Measurements from ENCODE around the gene HHAT. TPM values are rescaled to one million over a fixed set of nuclear protein-coding genes. Genes with fewer than 3 reads are reported as not detected.

Gene HHAT
- total and polyA plus RNA-seq, 2 of the 13 experiments (the other 11 are each of a cell fraction or from before 2014, with no cell fraction given): 2.6 to 4.9 TPM

DNA sequence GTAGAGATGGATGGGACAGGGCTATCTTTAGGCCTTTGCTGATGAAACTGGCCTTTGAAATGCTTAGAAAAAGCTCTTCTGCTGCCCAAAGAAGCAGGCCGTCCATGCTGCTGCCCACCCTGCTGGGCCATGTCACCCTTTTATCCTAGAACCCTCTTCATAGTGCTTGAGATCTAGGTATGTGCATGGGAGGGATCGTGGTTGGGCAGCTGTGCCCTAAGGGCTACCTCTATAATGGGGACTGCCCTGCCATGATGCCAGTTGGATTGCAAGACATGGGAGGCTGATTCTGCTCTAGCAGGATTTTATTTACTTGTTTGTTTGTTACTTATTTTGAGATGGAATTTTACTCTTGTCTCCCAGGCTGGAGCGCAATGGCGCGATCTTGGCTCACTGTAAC is 69.0 kb downstream of the HHAT start (continued):
- TF ChIP-seq ARHGAP35 (CRISPR knock-in tag; IDR thresholded peaks at IDR 0.05; ENCODE audit: borderline replicate concordance) (no peak), BHLHE40 (IDR thresholded peaks at IDR 0.05; ENCODE audit: low read length) (no peak), DNMT1 (CRISPR knock-in tag; IDR thresholded peaks at IDR 0.05) (no peak), ZNF160 (CRISPR knock-in tag; IDR thresholded peaks at IDR 0.05) (no peak)

DNA sequence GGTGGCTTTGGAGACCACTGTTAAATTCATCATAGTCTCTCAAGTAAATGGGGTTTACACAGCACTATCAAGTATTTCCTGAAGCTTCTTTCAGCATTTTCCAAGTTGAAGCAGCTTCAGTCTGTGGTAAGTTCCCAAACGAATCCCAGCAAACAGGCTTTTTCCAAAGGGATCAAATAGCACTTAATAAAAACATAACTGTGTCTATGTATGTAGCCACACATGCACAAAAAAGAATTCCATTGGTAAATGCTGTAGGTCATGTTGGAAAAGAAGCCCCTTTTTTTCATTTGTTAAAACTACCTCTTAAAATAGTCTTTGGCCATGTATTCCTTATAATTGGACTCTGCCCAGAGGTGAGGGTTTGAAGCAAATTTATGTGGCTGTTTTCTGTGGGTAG is 69.8 kb downstream of the HHAT start:
- H3K27ac ChIP-seq (ENCODE audit: extremely low read length, insufficient read depth, low read length): no peak overlapping the region
- intact Hi-C loops (cut with micrococcal nuclease; ENCODE audit: unreplicated experiment): no loop called here
- no peak overlapping the region for H2AFZ ChIP-seq (ENCODE audit: low read length)
- DNase-seq (ENCODE audit: low spot score) (no peak), FAIRE-seq (no peak), ATAC-seq (no peak)
- ChIA-PET CTCF (ENCODE audit: low intra/inter-chr PET ratio, low total read pairs) (interaction anchor here (3.3 kb wide), 1 partner anchor 37 kb away, joined by 67 read pairs; no protein-coding TSS in a partner anchor), POLR2A (no interaction called here)
- peaks cover 22% of the 10 kb centered on the region for H3K4me1 ChIP-seq (ENCODE audit: insufficient read depth, low read length)
- 36% methylated on average over 1 of the region's 1 CpG for WGBS (ENCODE audit: low lambda C conversion rate)
- no peak overlapping the region for H3K4me3 ChIP-seq (replicated peaks in 1 of 3; ENCODE audit: insufficient read depth in 1 of 3, low read depth in 2 of 3, low read length in 3 of 3)
- no peaks in the 10 kb centered on the region for H3K9me3 ChIP-seq (ENCODE audit: low read length)
- H4K20me1 ChIP-seq (ENCODE audit: insufficient read depth, low read length): no peaks in the 10 kb centered on the region
- TF ChIP-seq, protein P1, sequence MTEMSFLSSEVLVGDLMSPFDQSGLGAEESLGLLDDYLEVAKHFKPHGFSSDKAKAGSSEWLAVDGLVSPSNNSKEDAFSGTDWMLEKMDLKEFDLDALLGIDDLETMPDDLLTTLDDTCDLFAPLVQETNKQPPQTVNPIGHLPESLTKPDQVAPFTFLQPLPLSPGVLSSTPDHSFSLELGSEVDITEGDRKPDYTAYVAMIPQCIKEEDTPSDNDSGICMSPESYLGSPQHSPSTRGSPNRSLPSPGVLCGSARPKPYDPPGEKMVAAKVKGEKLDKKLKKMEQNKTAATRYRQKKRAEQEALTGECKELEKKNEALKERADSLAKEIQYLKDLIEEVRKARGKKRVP (CRISPR knock-in tag; IDR thresholded peaks at IDR 0.05): no peak
- no peak for TF ChIP-seq ZFY (CRISPR knock-in tag; IDR thresholded peaks at IDR 0.05)
- in situ Hi-C loops (cut with HindIII; ENCODE audit: extremely low pct_ligation_motif_present, low pct_unique_long_range_greater_than_20kb): no loop called here
- H3K27me3 ChIP-seq (ENCODE audit: control insufficient read depth in 1 of 2, insufficient read depth in 2 of 2, low read length in 2 of 2): no peaks in the 10 kb centered on the region
- no peaks in the 10 kb centered on the region for H3K36me3 ChIP-seq (replicated peaks in 1 of 2; ENCODE audit: control insufficient read depth in 1 of 2, insufficient read depth in 2 of 2, low read length in 2 of 2)
- no TSS peak for BruUV-seq (replicated peaks)
- no peaks in the 10 kb centered on the region for H3K79me2 ChIP-seq (ENCODE audit: insufficient read depth, low read length)
- no peak overlapping the region for H3K9ac ChIP-seq (ENCODE audit: insufficient read depth, low read depth, low read length)
- H3K4me2 ChIP-seq (ENCODE audit: low read depth, low read length): no peak overlapping the region
